Uterus (tissue), 2 donors: ENCODE data around the gene ZNF765.

Experiments
- POLR2A ChIP-seq, 2 donors: fragments of 450-650 bp; IDR thresholded peaks; one replicate each; pipeline ENCODE4 v1.6.1; 2016; ENCODE audit warnings: antibody characterized with exemption in 2 of 2, mild to moderate bottlenecking in 1 of 2, moderate library complexity in 1 of 2
- TF ChIP-seq, protein P1 (sequence below), 4 experiments: fragments of 200-600 bp in 2 of 4; fragments of 450-650 bp in 2 of 4; sonication (generic) in 2 of 4; IDR thresholded peaks; one replicate each; pipeline ENCODE4 v1.5.1; 2016 to 2019; ENCODE audit warnings: antibody characterized with exemption in 4 of 4, mild to moderate bottlenecking in 2 of 4, moderate library complexity in 1 of 4

DNA sequence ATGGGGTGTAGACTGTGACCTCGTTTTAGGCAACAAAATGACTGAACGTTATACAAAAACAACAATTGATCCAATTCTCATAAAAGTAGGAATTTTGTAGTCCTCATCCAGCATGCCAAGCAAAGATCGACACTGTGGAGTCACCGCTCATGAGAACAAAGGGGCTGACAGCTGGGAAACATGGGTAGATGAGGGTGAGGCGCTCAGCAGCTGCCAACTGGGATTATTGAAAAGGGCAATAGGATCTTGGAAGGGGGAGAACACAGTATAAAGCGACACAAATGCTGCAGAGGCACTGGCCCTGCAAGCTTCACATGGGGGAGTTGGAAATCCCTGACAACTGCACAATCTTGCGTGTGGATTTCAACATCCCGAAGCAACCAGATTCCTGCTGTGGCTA, 5.4 kb upstream of the ZNF765 start:
- TF ChIP-seq, protein P1, sequence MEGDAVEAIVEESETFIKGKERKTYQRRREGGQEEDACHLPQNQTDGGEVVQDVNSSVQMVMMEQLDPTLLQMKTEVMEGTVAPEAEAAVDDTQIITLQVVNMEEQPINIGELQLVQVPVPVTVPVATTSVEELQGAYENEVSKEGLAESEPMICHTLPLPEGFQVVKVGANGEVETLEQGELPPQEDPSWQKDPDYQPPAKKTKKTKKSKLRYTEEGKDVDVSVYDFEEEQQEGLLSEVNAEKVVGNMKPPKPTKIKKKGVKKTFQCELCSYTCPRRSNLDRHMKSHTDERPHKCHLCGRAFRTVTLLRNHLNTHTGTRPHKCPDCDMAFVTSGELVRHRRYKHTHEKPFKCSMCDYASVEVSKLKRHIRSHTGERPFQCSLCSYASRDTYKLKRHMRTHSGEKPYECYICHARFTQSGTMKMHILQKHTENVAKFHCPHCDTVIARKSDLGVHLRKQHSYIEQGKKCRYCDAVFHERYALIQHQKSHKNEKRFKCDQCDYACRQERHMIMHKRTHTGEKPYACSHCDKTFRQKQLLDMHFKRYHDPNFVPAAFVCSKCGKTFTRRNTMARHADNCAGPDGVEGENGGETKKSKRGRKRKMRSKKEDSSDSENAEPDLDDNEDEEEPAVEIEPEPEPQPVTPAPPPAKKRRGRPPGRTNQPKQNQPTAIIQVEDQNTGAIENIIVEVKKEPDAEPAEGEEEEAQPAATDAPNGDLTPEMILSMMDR (IDR thresholded peaks at IDR 0.05) = no peak
- no peak for TF ChIP-seq POLR2A (IDR thresholded peaks at IDR 0.05)
